Fibroblast of skin of back (primary cell): ENCODE measurements around the gene SLC45A1.

Experiments
- DNase-seq: peaks from one replicate; pipeline ENCODE4 v3.0.0-alpha.2; 2013

The SLC45A1 gene

GRCh38 chr1:8311068-8311718 lies 6.7 kb upstream of the SLC45A1 start:
- no peak for DNase-seq

- no peak for DNase-seq
Observed at GRCh38 chr1:8312235-8313218, 5.4 kb upstream of the SLC45A1 start.

- no peak for DNase-seq
Observed at GRCh38 chr1:8313231-8313630, 4.7 kb upstream of the SLC45A1 start.

- DNase-seq = peak; percentile 78
Observed at GRCh38 chr1:8314346-8315280, 3.3 kb upstream of the SLC45A1 start.

- no peak for DNase-seq
Observed at GRCh38 chr1:8315573-8316475, 2.1 kb upstream of the SLC45A1 start.

GRCh38 chr1:8318436-8318835 lies 522 bp downstream of the SLC45A1 start:
- no peak for DNase-seq

GRCh38 chr1:8321612-8322011 lies 3.7 kb downstream of the SLC45A1 start:
- DNase-seq = no peak

GRCh38 chr1:8323706-8324105 lies 5.8 kb downstream of the SLC45A1 start:
- DNase-seq = peak; percentile 25

GRCh38 chr1:8324176-8324810 lies 6.4 kb downstream of the SLC45A1 start:
- no peak for DNase-seq

- DNase-seq = no peak
Observed at GRCh38 chr1:8325771-8326170, 7.9 kb downstream of the SLC45A1 start.

GRCh38 chr1:8326265-8326664 lies 8.4 kb downstream of the SLC45A1 start:
- DNase-seq = no peak

- no peak for DNase-seq
Observed at GRCh38 chr1:8328271-8328670, 10.4 kb downstream of the SLC45A1 start.

GRCh38 chr1:8329439-8329838 lies 11.5 kb downstream of the SLC45A1 start:
- no peak for DNase-seq

GRCh38 chr1:8329858-8330257 lies 11.9 kb downstream of the SLC45A1 start:
- DNase-seq = no peak

- no peak for DNase-seq
Observed at GRCh38 chr1:8330271-8331125, 12.6 kb downstream of the SLC45A1 start.

- no peak for DNase-seq
Observed at GRCh38 chr1:8332806-8333205, 14.9 kb downstream of the SLC45A1 start.

GRCh38 chr1:8333246-8333987 lies 15.5 kb downstream of the SLC45A1 start:
- DNase-seq = no peak

- DNase-seq = no peak
Observed at GRCh38 chr1:8334106-8334851, 16.4 kb downstream of the SLC45A1 start.

GRCh38 chr1:8335246-8335645 lies 17.3 kb downstream of the SLC45A1 start:
- DNase-seq = no peak
